Endothelial cell of umbilical vein (primary cell): ENCODE data around the gene SCN9A. TPM values are rescaled to one million over a fixed set of nuclear protein-coding genes. Genes with fewer than 3 reads are reported as not detected.

Source experiments
- BruUV-seq: library from RNA; stranded (reverse); fragments of 400-500 nt; replicated peaks from 2 replicates; lab custom pipeline; 2021; lab: Mats Ljungman, UMichigan
- CTCF ChIA-PET: fragments of 300-600, 350-600 bp; sonication (Branson Sonifier 250); formaldehyde crosslinking; loops from one replicate; lab custom pipeline; 2021; ENCODE audit warnings: antibody characterized with exemption, inconsistent platforms; lab: Charles Lee
- POLR2A ChIA-PET: fragments of 300-600, 350-600 bp; sonication (Branson Sonifier 250); formaldehyde crosslinking; loops from one replicate; lab custom pipeline; 2021; ENCODE audit warnings: antibody characterized with exemption, inconsistent platforms; lab: Charles Lee
- DNase-seq: peaks from one replicate; pipeline ENCODE4 v3.0.0-alpha.2; 2011; ENCODE audit warnings: low read depth, low spot score
- FAIRE-seq: peaks from 2 replicates; lab custom pipeline; 2011; peaks lifted over from hg19 to GRCh38; lab: Jason Lieb, UNC
- H2AFZ ChIP-seq: 2 replicates; pipeline ENCODE4 v1.6.0; 2012; ENCODE audit warnings: low read depth, low read length, control low read depth, inconsistent platforms
- H3K27ac ChIP-seq: 2 replicates; pipeline ENCODE4 v1.5.1; 2011; ENCODE audit warnings: low read depth, mild to moderate bottlenecking, control low read depth, low read length, moderate library complexity; ENCODE audit not compliant: insufficient read depth
- H3K27me3 ChIP-seq, 2 experiments: 2 replicates each; pipeline versions ENCODE4 v1.6.0 to v1.6.1; 2011; ENCODE audit warnings: low read length in 2 of 2, mixed read lengths in 1 of 2; ENCODE audit not compliant: control insufficient read depth in 2 of 2, insufficient read depth in 2 of 2
- H3K36me3 ChIP-seq, 2 experiments: 2 replicates in 1 of 2; 3 replicates in 1 of 2; pipeline ENCODE4 v1.5.1; 2011; ENCODE audit warnings: low read length in 2 of 2, mild to moderate bottlenecking in 1 of 2, moderate library complexity in 1 of 2; ENCODE audit not compliant: control insufficient read depth in 2 of 2, insufficient read depth in 2 of 2; ENCODE audit errors: extremely low read depth in 1 of 2
- H3K4me1 ChIP-seq: 3 replicates; pipeline ENCODE4 v1.5.1; 2011; ENCODE audit warnings: mild to moderate bottlenecking, low read length; ENCODE audit not compliant: control insufficient read depth, insufficient read depth; ENCODE audit errors: extremely low read depth
- H3K4me2 ChIP-seq: 2 replicates; pipeline ENCODE4 v1.6.1; 2011; ENCODE audit warnings: low read length, control low read depth, mixed read lengths; ENCODE audit not compliant: insufficient read depth
- H3K4me3 ChIP-seq, 3 experiments: fragments of 200-600 bp in 1 of 3; sonication (generic), shearing (Covaris generic) in 1 of 3; replicated peaks in 1 of 3; 2 replicates each; pipeline ENCODE4 v1.5.1; 2011 to 2016; ENCODE audit warnings: control low read depth in 3 of 3, low read length in 3 of 3, mild to moderate bottlenecking in 2 of 3, inconsistent platforms in 1 of 3, low read depth in 1 of 3, moderate library complexity in 1 of 3; ENCODE audit not compliant: insufficient read depth in 1 of 3
- H3K79me2 ChIP-seq: 2 replicates; pipeline ENCODE4 v1.6.0; 2012; ENCODE audit warnings: low read length, inconsistent platforms; ENCODE audit not compliant: control insufficient read depth, insufficient read depth
- H3K9ac ChIP-seq: replicated peaks from 2 replicates; pipeline ENCODE3; 2011; ENCODE audit warnings: low read length, control low read depth; ENCODE audit not compliant: insufficient read depth; ENCODE audit errors: extremely low read depth
- H3K9me1 ChIP-seq: replicated peaks from 3 replicates; pipeline ENCODE4 v1.6.0; 2011; ENCODE audit warnings: mild to moderate bottlenecking, low read length; ENCODE audit not compliant: control insufficient read depth, insufficient read depth; ENCODE audit errors: extremely low read depth
- H3K9me3 ChIP-seq: replicated peaks from 2 replicates; pipeline ENCODE4 v1.5.1; 2012; ENCODE audit warnings: low read length, inconsistent platforms; ENCODE audit not compliant: control insufficient read depth, insufficient read depth
- H4K20me1 ChIP-seq: replicated peaks from 2 replicates; pipeline ENCODE3; 2011; ENCODE audit warnings: mild to moderate bottlenecking, low read length; ENCODE audit not compliant: control insufficient read depth, insufficient read depth; ENCODE audit errors: extremely low read depth
- FOS ChIP-seq: IDR thresholded peaks from 2 replicates; pipeline ENCODE4 v1.6.1; 2011; ENCODE audit warnings: mild to moderate bottlenecking, low read length, moderate library complexity, borderline replicate concordance; ENCODE audit not compliant: insufficient read depth
- GATA2 ChIP-seq: IDR thresholded peaks from 2 replicates; pipeline ENCODE4 v1.7.0; 2011; ENCODE audit warnings: low read depth, mild to moderate bottlenecking, moderate library complexity, mixed read lengths, low read length; ENCODE audit not compliant: insufficient read length, insufficient read depth
- JUN ChIP-seq: IDR thresholded peaks from 2 replicates; pipeline ENCODE4 v1.6.1; 2011; ENCODE audit warnings: borderline replicate concordance, low read depth; ENCODE audit not compliant: insufficient read length, insufficient read depth
- MYC ChIP-seq: IDR thresholded peaks from one replicate; pipeline ENCODE4 v1.6.1; 2011; ENCODE audit warnings: mild to moderate bottlenecking, low read depth, low read length
- POLR2AphosphoS5 ChIP-seq: IDR thresholded peaks from 2 replicates; pipeline ENCODE4 v1.6.1; 2012; ENCODE audit warnings: low read depth, mild to moderate bottlenecking, control low read depth, low read length, moderate library complexity; ENCODE audit not compliant: insufficient read depth
- dilution Hi-C: fragments of 300-500 bp; cut with MboI; formaldehyde crosslinking; loops from one replicate; pipeline ENCODE4 v1.15.0; 2019; ENCODE audit warnings: low sequenced_read_pairs; ENCODE audit not compliant: extremely low pct_ligation_motif_present
- intact Hi-C: fragments of 100-400 bp; cut with micrococcal nuclease; formaldehyde crosslinking; loops from one replicate; pipeline ENCODE4 v1.10.0; 2022
- polyA plus RNA-seq, 4 experiments: library from polyadenylated mRNA; depleted of rRNA in 3 of 4; stranded (reverse) in 3 of 4; unstranded in 1 of 4; fragments of >200 nt; gene quantifications; 2 replicates each; pipeline versions ENCODE4 v1.2.1 to v1.2.3, GENCODE V29; 2011 to 2012; ENCODE audit warnings: missing spikeins in 1 of 4
- total RNA-seq: library from RNA; stranded (reverse); gene quantifications from 2 replicates; pipeline ENCODE4 v1.2.3, GENCODE V29; 2021

SCN9A gene
- total and polyA plus RNA-seq, 2 donors (not counting 3 experiments of a cell fraction or from before 2014, with no cell fraction given), result 0.88 to 1.6 TPM

GRCh38 chr2:166404831-166405568 lies 29.3 kb upstream of the SCN9A start:
- intact Hi-C loops (no loop called here), dilution Hi-C loops (no loop called here)
- no peak overlapping the region for H2AFZ ChIP-seq
- H3K4me1 ChIP-seq, result no peaks in the 10 kb centered on the region
- FAIRE-seq, result no peak
- no peaks in the 10 kb centered on the region for H3K79me2 ChIP-seq
- no peak overlapping the region for H3K9ac ChIP-seq
- H3K4me2 ChIP-seq, result no peak overlapping the region
- no peaks in the 10 kb centered on the region for H3K9me3 ChIP-seq
- CTCF ChIA-PET, result interaction anchor here (0.7 to 0.8 kb wide), 2 partner anchors 15 to 277 kb away, joined by 3 read pairs; partner anchors contain the start of gene SCN1A
- no TSS peak for BruUV-seq
- H3K27ac ChIP-seq, result no peak overlapping the region
- no peaks in the 10 kb centered on the region for H3K27me3 ChIP-seq
- no peak for TF ChIP-seq JUN
- no peak for TF ChIP-seq POLR2AphosphoS5
- TF ChIP-seq MYC, result no peak
- H3K36me3 ChIP-seq, result no peaks in the 10 kb centered on the region
- H4K20me1 ChIP-seq, result no peaks in the 10 kb centered on the region
- DNase-seq, result no peak
- H3K9me1 ChIP-seq, result no peaks in the 10 kb centered on the region
- H3K4me3 ChIP-seq, result no peak overlapping the region
- POLR2A ChIA-PET, result no interaction called here

- TF ChIP-seq MYC (no peak), GATA2 (no peak), FOS (no peak), JUN (peak; percentile 1)
- no peak overlapping the region for H3K4me2 ChIP-seq
- no peak overlapping the region for H2AFZ ChIP-seq
- H3K9ac ChIP-seq, result no peak overlapping the region
- no peak for DNase-seq
- no peaks in the 10 kb centered on the region for H3K79me2 ChIP-seq
- H3K27ac ChIP-seq, result no peak overlapping the region
- intact Hi-C loops, result no loop called here
- no TSS peak for BruUV-seq
- peaks cover 3% of the 10 kb centered on the region for H3K4me1 ChIP-seq
- H3K36me3 ChIP-seq, result no peaks in the 10 kb centered on the region
- CTCF ChIA-PET, result no interaction called here
- H4K20me1 ChIP-seq, result no peaks in the 10 kb centered on the region
- no peaks in the 10 kb centered on the region for H3K27me3 ChIP-seq
- dilution Hi-C loops, result no loop called here
- FAIRE-seq, result no peak
- POLR2A ChIA-PET, result no interaction called here
- no peaks in the 10 kb centered on the region for H3K9me1 ChIP-seq
- H3K9me3 ChIP-seq, result no peaks in the 10 kb centered on the region
- no peak overlapping the region for H3K4me3 ChIP-seq
Measured at GRCh38 chr2:166394245-166394644, 18.5 kb upstream of the SCN9A start.
